Cortex of kidney (tissue), 1 donor: Measurements from ENCODE around the gene CRIP2.

Experiments used
- DNase-seq: peaks from one replicate; lab custom pipeline; 2025; lab: John Stamatoyannopoulos, UW

CRIP2 gene

GRCh38 chr14:105461903-105462302, 12.7 kb upstream of the CRIP2 start:
- no peak for DNase-seq

GRCh38 chr14:105464501-105464900, 10.1 kb upstream of the CRIP2 start:
- no peak for DNase-seq

- no peak for DNase-seq
Measured at GRCh38 chr14:105465209-105466031, 9.2 kb upstream of the CRIP2 start.

GRCh38 chr14:105466531-105467248, 7.9 kb upstream of the CRIP2 start:
- DNase-seq: no peak

- no peak for DNase-seq
Measured at GRCh38 chr14:105467249-105467941, 7.2 kb upstream of the CRIP2 start.

- DNase-seq: no peak
Measured at GRCh38 chr14:105467942-105468471, 6.6 kb upstream of the CRIP2 start.

GRCh38 chr14:105468621-105469241, 5.9 kb upstream of the CRIP2 start:
- no peak for DNase-seq

GRCh38 chr14:105469456-105470349, 4.9 kb upstream of the CRIP2 start:
- DNase-seq: no peak

GRCh38 chr14:105470350-105471296, 4.0 kb upstream of the CRIP2 start:
- DNase-seq: no peak

- no peak for DNase-seq
Measured at GRCh38 chr14:105471297-105471821, 3.3 kb upstream of the CRIP2 start.

- DNase-seq: no peak
Measured at GRCh38 chr14:105471823-105472485, 2.7 kb upstream of the CRIP2 start.

- no peak for DNase-seq
Measured at GRCh38 chr14:105472486-105472991, 2.1 kb upstream of the CRIP2 start.

- no peak for DNase-seq
Measured at GRCh38 chr14:105473033-105473676, 1.5 kb upstream of the CRIP2 start.

GRCh38 chr14:105473677-105474482, 741 bp upstream of the CRIP2 start:
- no peak for DNase-seq

GRCh38 chr14:105475269-105476096, 862 bp downstream of the CRIP2 start:
- no peak for DNase-seq

- DNase-seq: no peak
Measured at GRCh38 chr14:105476097-105476830, 1.6 kb downstream of the CRIP2 start.
